Measurements from ENCODE around the gene SLC7A7.
"Not testable (repeated sequence)": the region's sequence is repeated elsewhere in the genome, so short reads cannot be mapped to it uniquely, and the experiment has no call there.

The SLC7A7 gene

GRCh38 chr14:22822016-22822570 is 6.9 kb upstream of the SLC7A7 start:
- DNase-seq (ENCODE audit: low read depth, low spot score), result peak; percentile 61

- peak; percentile 70 for DNase-seq (ENCODE audit: low read depth, low spot score)
Observed at GRCh38 chr14:22821193-22822015, 6.2 kb upstream of the SLC7A7 start.

DNA sequence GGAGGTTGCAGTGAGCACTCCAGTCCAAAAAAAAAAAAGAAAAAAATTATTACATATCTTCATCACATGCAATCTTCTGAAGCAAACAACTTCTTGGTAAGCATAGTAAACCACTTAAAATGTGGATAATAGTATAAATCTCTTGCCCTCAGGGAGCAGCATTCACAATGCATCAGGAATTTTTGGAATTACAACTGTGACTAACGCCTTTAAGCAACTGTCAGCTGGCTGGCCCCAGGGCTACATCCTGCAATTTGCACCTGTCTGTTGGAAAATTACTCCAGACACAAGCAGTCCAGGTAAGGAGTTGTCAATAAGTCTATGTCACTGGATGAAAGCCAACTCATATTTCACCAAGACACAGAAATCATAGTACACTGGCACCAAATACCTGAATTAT is 5.5 kb upstream of the SLC7A7 start:
- peak; percentile 77 for DNase-seq (ENCODE audit: low read depth, low spot score)

GRCh38 chr14:22819151-22819988 is 4.1 kb upstream of the SLC7A7 start:
- DNase-seq (ENCODE audit: low read depth, low spot score), result peak; percentile 66

DNA sequence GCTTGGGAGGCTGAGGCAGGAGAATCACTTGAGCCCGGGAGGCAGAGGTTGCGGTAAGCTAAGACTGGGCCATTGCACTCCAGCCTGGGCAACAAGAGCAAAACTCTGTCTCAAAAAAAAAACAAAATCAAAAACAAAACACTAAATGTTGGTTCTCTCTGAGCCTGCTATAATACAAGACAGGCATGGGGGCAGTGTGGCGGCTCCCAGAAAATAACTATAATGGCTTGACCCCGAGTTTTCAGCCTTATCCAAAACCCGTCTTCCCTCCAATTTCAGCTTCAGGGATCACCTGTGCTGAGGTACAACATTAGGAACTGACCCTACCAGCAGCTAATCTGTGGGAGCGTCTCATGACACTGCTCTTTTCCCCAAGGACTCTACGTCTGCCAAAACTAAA is 862 bp downstream of the SLC7A7 start:
- DNase-seq (ENCODE audit: low read depth, low spot score), result no peak

- DNase-seq (ENCODE audit: low read depth, low spot score), result no peak
Observed at GRCh38 chr14:22813145-22813544, 2.1 kb downstream of the SLC7A7 start.

DNA sequence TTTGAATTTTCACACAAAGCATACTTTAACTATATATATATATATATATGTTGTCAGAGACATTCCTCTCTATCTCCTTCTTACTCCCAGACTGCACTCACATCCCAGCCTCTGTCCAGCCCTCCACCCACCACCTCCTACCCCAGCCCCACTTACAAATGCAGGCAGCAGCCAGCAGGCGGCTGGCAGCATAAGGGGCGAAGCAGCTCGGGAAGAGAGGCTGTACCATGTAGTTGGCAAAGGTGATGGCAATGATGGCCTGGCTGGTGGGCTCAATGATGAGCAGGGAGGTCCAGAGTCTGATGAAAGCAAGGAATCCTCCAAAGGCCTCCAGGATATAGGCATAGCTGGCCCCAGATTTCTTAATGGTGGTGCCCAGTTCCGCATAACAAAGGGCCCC is 2.5 kb downstream of the SLC7A7 start:
- peak; percentile 42 for DNase-seq (ENCODE audit: low read depth, low spot score)

GRCh38 chr14:22811722-22812121 is 3.5 kb downstream of the SLC7A7 start:
- no peak for DNase-seq (ENCODE audit: low read depth, low spot score)

- DNase-seq (ENCODE audit: low read depth, low spot score), result no peak
Observed at GRCh38 chr14:22808388-22809209, 6.6 kb downstream of the SLC7A7 start.

GRCh38 chr14:22807432-22808087 is 7.7 kb downstream of the SLC7A7 start:
- DNase-seq (ENCODE audit: low read depth, low spot score), result no peak

DNA sequence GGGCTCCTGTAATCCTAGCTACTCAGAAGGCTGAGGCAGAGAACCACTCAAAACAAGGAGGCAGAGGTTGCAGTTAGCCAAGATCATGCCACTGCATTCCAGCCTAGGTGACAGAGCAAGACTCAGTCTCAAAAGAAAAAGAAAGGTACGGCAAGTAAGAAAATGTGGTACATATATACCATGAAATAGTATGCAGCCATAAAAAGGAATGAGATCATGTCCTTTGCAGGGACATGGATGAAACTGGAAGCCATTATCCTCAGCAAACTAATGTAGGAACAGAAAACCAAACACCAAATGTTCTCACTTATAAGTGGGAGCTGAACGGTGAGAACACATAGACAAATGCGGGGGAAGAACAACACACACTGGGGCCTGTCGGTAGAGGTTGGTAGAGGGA is 10.0 kb downstream of the SLC7A7 start:
- DNase-seq (ENCODE audit: low read depth, low spot score), result not testable (repeated sequence)

DNA sequence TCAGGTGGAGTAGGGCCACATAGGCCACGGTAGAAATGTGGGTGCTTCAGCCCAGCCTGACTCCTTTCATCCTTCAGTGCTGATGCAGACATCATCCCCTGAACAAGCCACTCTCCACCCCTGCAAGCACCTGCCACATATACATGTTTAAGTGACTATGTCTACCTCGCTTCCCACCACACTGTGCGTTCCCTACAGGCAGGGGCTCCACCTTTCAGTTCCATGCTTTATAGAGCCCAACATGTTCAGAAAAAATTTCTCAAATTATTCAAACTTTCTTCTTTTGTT is 11.6 kb downstream of the SLC7A7 start:
- DNase-seq (ENCODE audit: low read depth, low spot score), result no peak

DNA sequence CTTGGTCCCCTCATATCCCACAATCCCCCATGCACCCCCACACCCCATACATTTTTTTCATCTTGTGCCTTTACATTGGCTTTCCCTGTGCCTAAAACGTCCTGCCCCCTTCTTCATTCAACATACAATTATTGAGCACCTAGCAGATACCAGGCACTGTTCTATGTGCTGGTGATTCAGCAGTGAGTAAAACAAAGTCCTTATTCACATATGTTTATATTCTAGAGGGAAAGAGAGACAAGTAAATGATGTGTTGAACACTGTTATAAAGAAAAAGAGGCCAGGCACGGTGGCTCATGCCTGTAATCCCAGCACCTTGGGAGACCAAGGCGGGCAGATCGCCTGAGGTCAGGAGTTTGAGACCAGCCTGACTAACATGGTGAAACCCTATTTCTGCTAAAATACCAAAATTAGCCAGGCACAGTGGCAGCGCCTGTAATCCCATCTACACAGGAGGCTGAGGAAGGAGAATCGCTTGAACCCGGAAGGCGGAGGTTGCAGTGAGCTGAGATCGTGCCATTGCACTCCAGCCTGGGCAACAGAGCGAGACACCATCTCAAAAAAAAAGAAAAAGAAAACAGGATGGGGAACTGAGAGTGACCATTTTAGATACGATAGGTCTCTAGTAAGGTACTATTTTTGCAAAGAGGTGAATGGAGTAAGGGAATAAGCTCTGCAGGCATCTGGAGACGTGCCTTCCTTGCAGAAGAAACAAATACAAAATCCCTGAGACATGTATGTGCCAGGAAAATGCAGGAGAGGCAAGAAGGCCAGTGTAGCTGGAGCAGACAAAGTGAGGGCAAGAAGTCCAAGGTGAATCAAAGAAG is 12.2 kb downstream of the SLC7A7 start:
- no peak for DNase-seq (ENCODE audit: low read depth, low spot score)

DNA sequence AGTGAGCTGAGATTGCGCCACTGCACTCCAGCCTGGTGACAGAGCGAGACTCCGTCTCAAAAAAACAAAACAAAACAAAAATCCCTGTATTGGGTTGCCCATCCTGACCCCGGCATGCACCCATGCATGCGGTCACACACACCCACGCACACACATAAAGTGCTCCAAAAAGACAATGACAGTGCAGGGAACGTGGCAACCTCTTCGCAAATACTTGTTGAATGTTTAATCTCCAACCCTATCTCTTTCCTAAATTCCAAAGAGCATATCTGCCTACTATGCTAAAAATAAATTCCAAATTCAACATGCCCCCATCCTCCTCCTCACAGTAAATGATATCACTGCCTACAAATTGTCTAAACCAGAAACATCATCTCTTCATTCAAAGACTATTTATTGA is 13.5 kb downstream of the SLC7A7 start:
- DNase-seq (ENCODE audit: low read depth, low spot score), result no peak

DNA sequence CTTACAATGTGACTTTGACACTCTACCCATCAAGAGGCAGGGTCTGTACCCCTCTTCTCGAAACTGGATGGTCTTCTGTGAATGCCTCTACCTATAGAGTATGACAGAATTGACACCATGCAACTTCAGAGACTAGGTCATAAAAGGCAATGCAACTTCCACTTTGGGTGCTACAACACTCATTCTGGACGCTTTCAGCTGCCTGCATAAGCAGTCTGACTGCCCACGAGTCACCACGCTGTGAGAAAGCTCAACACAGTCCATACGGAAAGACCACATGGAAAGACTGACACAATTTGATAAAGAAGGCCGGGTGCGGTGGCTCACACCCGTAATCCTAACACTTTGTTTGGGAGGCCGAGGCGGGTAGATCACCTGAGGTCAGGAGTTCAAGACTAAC is 14.9 kb downstream of the SLC7A7 start:
- DNase-seq (ENCODE audit: low read depth, low spot score), result no peak

DNA sequence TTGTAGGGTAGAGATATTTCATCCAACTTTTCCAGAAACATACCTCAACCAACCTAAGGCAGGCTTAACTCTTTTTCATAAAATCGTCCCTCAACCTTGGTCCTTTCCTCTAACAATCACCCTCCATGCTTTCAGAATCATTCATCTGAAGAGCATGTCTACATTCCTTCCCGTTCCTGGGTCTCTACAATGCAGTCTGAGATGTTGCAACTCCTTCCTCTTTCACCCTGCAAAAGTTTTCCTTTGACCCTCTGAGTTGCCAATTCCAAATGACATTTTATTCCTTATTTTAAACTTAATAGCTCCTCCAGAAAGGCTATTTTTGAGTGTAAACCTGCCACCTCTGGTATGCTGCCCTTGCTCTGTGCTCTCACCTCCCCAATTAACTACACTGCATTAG is 16.7 kb downstream of the SLC7A7 start:
- no peak for DNase-seq (ENCODE audit: low read depth, low spot score)

DNA sequence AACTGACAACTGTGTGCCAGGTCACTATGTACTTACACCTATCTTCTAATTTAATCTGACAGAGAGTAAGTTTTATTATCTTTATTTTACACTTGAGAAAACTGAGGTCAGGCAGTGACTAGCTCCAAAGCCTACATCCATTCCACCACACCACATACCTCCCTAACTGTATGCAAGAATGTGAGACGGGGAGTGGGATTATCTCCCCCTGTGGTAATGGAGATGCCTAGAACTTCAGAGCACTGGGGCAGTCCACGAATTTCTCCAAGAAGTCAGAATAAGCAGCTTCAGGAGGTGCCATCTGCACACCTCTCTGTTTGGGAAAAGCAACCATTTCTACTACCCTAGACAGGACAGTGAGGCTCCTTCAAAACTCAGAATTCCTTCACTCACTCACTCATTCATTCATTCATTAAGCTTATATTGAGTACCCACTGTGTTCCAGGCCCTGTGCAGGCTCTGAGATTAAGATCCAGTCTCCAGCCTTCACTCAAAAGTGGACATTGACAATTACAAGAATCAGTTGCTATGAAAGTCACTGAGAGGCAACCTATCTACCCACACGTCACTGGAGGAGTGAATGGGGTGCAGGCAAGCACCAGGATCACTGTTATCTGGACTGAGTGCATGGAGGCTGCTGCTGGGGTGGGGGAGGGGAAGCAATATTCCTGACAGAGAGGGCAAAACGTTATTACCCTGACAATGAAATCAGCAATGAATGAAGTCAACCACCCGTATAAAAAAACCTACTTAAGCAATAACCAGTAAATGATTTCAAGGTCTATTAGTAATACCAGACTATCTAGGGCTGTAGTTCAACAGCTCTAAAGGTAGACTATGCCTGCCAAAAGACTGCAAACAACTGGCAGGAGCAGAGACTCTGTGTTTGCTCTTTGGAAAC is 18.0 kb downstream of the SLC7A7 start:
- DNase-seq (ENCODE audit: low read depth, low spot score), result no peak

DNA sequence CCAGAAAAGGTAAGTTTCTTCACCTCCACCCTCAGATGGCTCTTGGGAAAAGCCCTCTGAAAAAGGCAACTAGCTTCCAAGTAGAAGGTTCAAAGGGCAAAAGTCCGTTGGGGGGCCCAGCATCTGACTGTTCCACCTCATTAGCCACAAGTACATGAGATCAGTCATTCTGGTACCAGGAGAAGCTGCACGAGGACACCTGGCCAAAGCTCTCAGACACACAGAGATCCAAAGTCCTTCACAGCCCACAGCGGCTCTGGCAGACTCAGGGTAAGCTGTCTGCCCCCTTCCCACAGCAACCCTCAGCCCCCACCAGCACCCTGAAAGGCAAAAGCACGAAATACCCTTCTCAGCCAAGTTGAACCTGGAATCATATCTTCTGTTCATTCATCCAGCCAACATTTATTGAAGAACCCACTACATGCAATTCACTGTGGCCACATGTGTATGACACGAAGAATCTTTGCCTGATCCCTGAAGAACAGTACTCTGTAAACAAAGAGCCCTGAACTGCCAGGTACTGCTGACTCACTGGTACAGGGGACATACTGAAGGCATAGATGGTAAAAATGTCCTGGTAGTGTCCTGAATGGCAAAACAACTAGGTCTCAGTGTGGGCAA is 19.0 kb downstream of the SLC7A7 start:
- DNase-seq (ENCODE audit: low read depth, low spot score), result no peak

GRCh38 chr14:22794551-22794951 is 20.7 kb downstream of the SLC7A7 start:
- DNase-seq (ENCODE audit: low read depth, low spot score), result no peak
